ACC112 (cell line): ENCODE results near the gene MIS18A.
"Not testable (repeated sequence)": the region's sequence is repeated elsewhere in the genome, so short reads cannot be mapped to it uniquely, and the experiment has no call there.

Experiments
- H2AFZ ChIP-seq: fragments of 200-600 bp; sonication (generic); one replicate; pipeline ENCODE4 v1.6.0; 2017; ENCODE audit warnings: antibody characterized with exemption, low read length; ENCODE audit not compliant: unreplicated experiment
- H3K27ac ChIP-seq: fragments of 200-600 bp; sonication (generic); 2 replicates; pipeline ENCODE4 v1.5.1; 2014; ENCODE audit warnings: low read depth, mild to moderate bottlenecking, antibody characterized with exemption, low read length, moderate library complexity
- H3K27me3 ChIP-seq: fragments of 200-600 bp; sonication (generic); 2 replicates; pipeline ENCODE4 v1.6.1; 2014; ENCODE audit warnings: mild to moderate bottlenecking, antibody characterized with exemption, low read length, moderate library complexity, mixed read lengths; ENCODE audit not compliant: insufficient read depth
- H3K36me3 ChIP-seq: fragments of 200-600 bp; sonication (generic); 2 replicates; pipeline ENCODE4 v1.6.1; 2016; ENCODE audit warnings: mild to moderate bottlenecking, antibody characterized with exemption, low read length, moderate library complexity, mixed read lengths; ENCODE audit not compliant: insufficient read depth
- H3K4me1 ChIP-seq: fragments of 200-600 bp; sonication (generic); one replicate; pipeline ENCODE4 v1.6.1; 2016; ENCODE audit warnings: low read length, mixed read lengths; ENCODE audit not compliant: insufficient read depth, unreplicated experiment, control insufficient read depth
- H3K4me3 ChIP-seq: fragments of 200-600 bp; sonication (generic); 2 replicates; pipeline ENCODE4 v1.5.1; 2014; ENCODE audit warnings: mild to moderate bottlenecking, low read depth, low read length
- H3K79me2 ChIP-seq: fragments of 200-600 bp; sonication (generic); one replicate; pipeline ENCODE4 v1.6.0; 2016; ENCODE audit warnings: low read length; ENCODE audit not compliant: control insufficient read depth, unreplicated experiment, insufficient read depth

MIS18A gene

DNA sequence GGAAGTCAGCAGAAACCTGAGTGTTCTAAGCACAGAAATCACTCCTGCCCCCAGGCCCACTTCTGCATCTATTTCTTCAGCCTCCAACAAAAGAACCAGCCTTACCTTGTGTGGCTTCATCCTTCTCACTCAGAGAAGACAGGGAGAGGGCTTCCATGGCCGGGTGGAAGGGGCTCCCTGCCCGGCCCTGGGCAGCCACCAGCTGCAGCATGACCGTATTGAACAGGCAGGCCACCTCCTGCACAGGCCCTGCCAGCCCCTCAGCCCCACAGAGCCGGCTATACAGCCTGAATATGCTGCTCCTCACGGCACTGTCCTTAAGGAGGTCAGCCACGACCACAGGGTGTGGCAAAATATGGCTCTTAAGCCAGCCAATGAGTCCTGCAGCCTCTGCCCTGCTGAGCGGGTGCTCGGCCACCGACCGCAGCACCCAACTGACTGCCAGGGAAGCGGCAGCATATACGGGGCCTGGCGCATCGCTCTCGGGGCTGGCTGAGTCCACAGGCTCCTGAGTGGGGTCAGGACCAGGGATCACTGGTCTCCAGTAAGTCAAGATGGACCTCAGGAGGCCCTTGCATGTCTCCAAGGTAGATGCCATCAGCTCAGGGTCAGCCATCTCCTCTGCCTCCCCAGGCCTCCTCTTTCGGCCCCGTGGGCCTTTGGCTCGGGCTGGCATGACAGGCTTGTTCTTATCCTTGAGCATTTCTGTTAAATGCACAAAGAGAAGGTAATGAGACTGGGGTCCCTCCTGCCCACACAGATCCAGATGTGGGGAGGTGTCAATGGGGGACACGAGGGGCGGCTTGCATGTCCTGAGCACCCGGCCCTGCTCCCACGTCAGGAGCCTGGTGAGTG, 37.7 kb upstream of the MIS18A start:
- no peak overlapping the region for H3K4me3 ChIP-seq
- H3K4me1 ChIP-seq = no peaks in the 10 kb centered on the region
- no peak overlapping the region for H3K27ac ChIP-seq
- H3K36me3 ChIP-seq = peaks cover 21% of the 10 kb centered on the region; the same call in 1 of the 2 replicates
- no peaks in the 10 kb centered on the region for H3K79me2 ChIP-seq
- no peak overlapping the region for H2AFZ ChIP-seq
- no peaks in the 10 kb centered on the region for H3K27me3 ChIP-seq

- no peak overlapping the region for H2AFZ ChIP-seq
- peaks cover 21% of the 10 kb centered on the region; the same call in 1 of the 2 replicates for H3K36me3 ChIP-seq
- no peaks in the 10 kb centered on the region for H3K4me1 ChIP-seq
- no peaks in the 10 kb centered on the region for H3K79me2 ChIP-seq
- no peak overlapping the region for H3K27ac ChIP-seq
- no peaks in the 10 kb centered on the region for H3K27me3 ChIP-seq
- no peak overlapping the region for H3K4me3 ChIP-seq
Measured at GRCh38 chr21:32315511-32316281, 36.8 kb upstream of the MIS18A start.

GRCh38 chr21:32314806-32315205, 36.0 kb upstream of the MIS18A start:
- Histone ChIP-seq H3K4me1 (no peaks in the 10 kb centered on the region), H3K27ac (no peak overlapping the region), H3K36me3 (peaks cover 21% of the 10 kb centered on the region; the same call in 1 of the 2 replicates)

DNA sequence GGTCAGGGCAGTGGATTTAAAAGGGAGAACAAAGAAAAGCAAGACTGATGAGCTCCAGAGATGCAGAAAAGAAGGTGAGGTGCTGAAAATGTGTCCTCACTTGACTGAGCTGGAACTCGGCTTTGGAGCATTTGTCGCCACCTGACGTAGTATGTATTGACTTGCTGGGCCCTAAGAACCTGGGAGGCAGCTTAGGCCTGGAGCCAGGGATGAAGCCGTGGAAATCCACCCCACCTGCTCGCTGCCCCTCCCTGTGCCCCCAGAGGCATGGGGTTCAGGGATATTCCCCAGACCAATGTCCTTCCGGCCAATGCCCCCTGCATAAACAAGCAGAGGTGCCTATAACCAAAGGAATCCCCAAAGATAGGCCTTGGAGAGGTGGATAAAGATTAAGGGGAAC, 34.1 kb upstream of the MIS18A start:
- Histone ChIP-seq H3K27ac (no peak overlapping the region), H3K4me3 (no peak overlapping the region), H3K36me3 (peaks cover 24% of the 10 kb centered on the region; the same call in 1 of the 2 replicates), H3K4me1 (peaks cover 1% of the 10 kb centered on the region), H3K79me2 (no peaks in the 10 kb centered on the region), H2AFZ (no peak overlapping the region), H3K27me3 (no peaks in the 10 kb centered on the region)

More at GRCh38 chr21:32314806-32315205, 36.0 kb upstream of the MIS18A start:
- Histone ChIP-seq H3K27me3 (no peaks in the 10 kb centered on the region), H2AFZ (no peak overlapping the region), H3K4me3 (no peak overlapping the region), H3K79me2 (no peaks in the 10 kb centered on the region)

- Histone ChIP-seq H2AFZ (no peak overlapping the region), H3K36me3 (peaks cover 23% of the 10 kb centered on the region; the same call in 1 of the 2 replicates), H3K79me2 (no peaks in the 10 kb centered on the region), H3K27ac (no peak overlapping the region), H3K27me3 (no peaks in the 10 kb centered on the region), H3K4me1 (peaks cover 3% of the 10 kb centered on the region), H3K4me3 (no peak overlapping the region)
Measured at GRCh38 chr21:32312326-32312725, 33.5 kb upstream of the MIS18A start.

DNA sequence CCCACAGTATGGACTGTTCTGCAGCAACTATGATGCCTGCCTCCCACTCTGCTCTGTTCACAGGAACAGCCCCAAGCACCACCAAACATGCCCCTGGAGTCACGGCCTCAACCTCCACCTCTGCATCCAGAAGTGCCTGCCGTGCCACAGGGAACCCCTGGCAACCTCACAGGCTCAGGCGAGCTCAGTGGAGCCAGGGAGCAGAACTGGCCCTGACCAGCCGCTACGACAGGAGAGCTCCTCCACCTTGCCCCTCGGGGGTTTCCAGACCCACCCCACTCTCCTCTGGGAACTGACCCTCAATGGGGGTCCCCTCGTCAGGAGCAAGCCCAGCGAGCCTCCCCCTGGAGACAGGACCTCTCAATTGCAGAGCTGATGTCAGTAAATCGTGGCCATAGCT, 32.8 kb upstream of the MIS18A start:
- no peaks in the 10 kb centered on the region for H3K79me2 ChIP-seq
- H3K27ac ChIP-seq = no peak overlapping the region
- H3K4me1 ChIP-seq = peaks cover 3% of the 10 kb centered on the region
- no peak overlapping the region for H2AFZ ChIP-seq
- no peaks in the 10 kb centered on the region for H3K27me3 ChIP-seq
- no peak overlapping the region for H3K4me3 ChIP-seq
- peaks cover 22% of the 10 kb centered on the region; the same call in 1 of the 2 replicates for H3K36me3 ChIP-seq

- H3K4me3 ChIP-seq, H2AFZ ChIP-seq, H3K4me1 ChIP-seq, H3K79me2 ChIP-seq, H3K27me3 ChIP-seq, H3K27ac ChIP-seq: not testable (repeated sequence)
- peaks cover 25% of the 10 kb centered on the region; the same call in 1 of the 2 replicates for H3K36me3 ChIP-seq
Measured at GRCh38 chr21:32310976-32311375, 32.1 kb upstream of the MIS18A start.

GRCh38 chr21:32309906-32310460, 31.1 kb upstream of the MIS18A start:
- H3K79me2 ChIP-seq = no peaks in the 10 kb centered on the region
- H3K4me1 ChIP-seq = peaks cover 3% of the 10 kb centered on the region
- no peak overlapping the region for H2AFZ ChIP-seq
- no peak overlapping the region for H3K27ac ChIP-seq
- H3K4me3 ChIP-seq = no peak overlapping the region
- no peaks in the 10 kb centered on the region for H3K27me3 ChIP-seq
- peaks cover 25% of the 10 kb centered on the region; the same call in 1 of the 2 replicates for H3K36me3 ChIP-seq

GRCh38 chr21:32308696-32309095, 29.8 kb upstream of the MIS18A start:
- Histone ChIP-seq H3K27ac (no peak overlapping the region), H3K4me3 (no peak overlapping the region), H2AFZ (no peak overlapping the region), H3K4me1 (peaks cover 3% of the 10 kb centered on the region), H3K36me3 (peaks cover 18% of the 10 kb centered on the region; the same call in 1 of the 2 replicates), H3K27me3 (no peaks in the 10 kb centered on the region), H3K79me2 (no peaks in the 10 kb centered on the region)

DNA sequence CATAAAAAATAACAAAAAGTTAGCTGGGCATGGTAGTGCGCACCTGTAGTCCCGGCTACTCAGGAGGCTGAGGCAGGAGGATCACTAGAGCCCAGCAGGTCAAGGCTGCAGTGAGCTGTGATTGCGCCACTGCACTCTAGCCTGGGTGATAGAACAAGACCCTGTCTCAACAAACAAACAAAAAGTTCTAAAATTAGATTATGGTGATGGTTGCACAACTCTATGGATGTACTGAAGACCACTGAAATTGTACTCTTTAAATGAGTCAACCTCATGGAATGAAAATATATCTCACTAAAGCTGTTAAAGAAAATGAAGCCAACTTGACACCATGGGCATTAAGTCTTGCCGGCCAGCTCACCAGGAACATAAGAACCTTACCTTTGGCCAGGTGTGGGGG, 28.9 kb upstream of the MIS18A start:
- Histone ChIP-seq H2AFZ (no peak overlapping the region), H3K79me2 (no peaks in the 10 kb centered on the region), H3K36me3 (peaks cover 18% of the 10 kb centered on the region; the same call in 1 of the 2 replicates), H3K4me3 (no peak overlapping the region), H3K4me1 (peaks cover 3% of the 10 kb centered on the region), H3K27me3 (no peaks in the 10 kb centered on the region), H3K27ac (no peak overlapping the region)
